ENCODE data around the gene BRAF. TPM values are rescaled to one million over a fixed set of nuclear protein-coding genes. Genes with fewer than 3 reads are reported as not detected.

Gene BRAF
- 10 to 100 TPM; 22.6 to 31.3 TPM for total RNA-seq

GRCh38 chr7:140924821-140925421 is at the start of gene BRAF:
BRAF (minus strand) TSS chr7:140924929; CDS start chr7:140924703, 226 bp downstream.

GRCh38 chr7:140696680-140697446 is 227.9 kb downstream of the BRAF start, which contains the start of gene NDUFB2:
NDUFB2 (plus strand) TSS chr7:140696708; CDS start chr7:140696745, 37 bp downstream.

GRCh38 chr7:140672382-140673062 is 252.2 kb downstream of the BRAF start, which contains the start of gene ADCK2:
ADCK2 (plus strand) TSS chr7:140672945; CDS start chr7:140673331, 386 bp downstream.

Small RNA genes lying within 50 kb of the gene (small RNA-seq; reads per million reads assigned to genes)
- gene AC006006.1 (0 reads per million in 2 donors), gene RNU6-85P (0 reads per million in 2 donors)

Other genes with a start within 250 kb of the BRAF start
- 10 to 100 TPM; 57.1 to 76.6 TPM for gene NDUFB2, start 228.2 kb downstream of the BRAF start, total RNA-seq
- 10 to 100 TPM; 11.7 to 24.6 TPM for gene MRPS33, start 90.0 kb upstream of the BRAF start, total RNA-seq
- 1 to 10 TPM in 1 of 2 donors, under 1 TPM in 1; under 0.01 to 1.7 TPM for gene TMEM178B, start 149.1 kb upstream of the BRAF start, total RNA-seq

Measured in melanocyte of skin (primary cell).